ENCODE data around the gene GPER1.

GPER1 gene

DNA sequence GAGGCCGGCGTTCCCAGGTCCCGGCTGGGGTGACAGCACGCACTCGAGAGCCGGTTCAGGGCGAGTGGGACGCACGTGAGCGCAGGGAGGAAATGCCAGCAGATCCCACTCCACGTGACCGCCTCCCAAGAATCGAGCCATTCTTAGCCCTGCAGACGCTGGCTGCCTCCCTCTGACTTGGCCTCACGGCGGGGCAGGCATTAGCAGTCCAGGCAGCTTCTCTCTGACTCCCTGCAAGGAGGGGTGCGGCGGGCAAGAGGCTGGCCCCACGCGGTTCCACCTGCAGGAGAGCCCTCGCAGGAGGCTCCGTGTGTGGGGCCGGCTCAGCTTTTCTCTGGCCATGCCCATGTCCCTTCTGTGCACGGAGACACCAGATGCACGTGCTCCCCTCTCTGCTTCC, 33.5 kb upstream of the GPER1 start:
- peak; percentile 31 for DNase-seq

DNA sequence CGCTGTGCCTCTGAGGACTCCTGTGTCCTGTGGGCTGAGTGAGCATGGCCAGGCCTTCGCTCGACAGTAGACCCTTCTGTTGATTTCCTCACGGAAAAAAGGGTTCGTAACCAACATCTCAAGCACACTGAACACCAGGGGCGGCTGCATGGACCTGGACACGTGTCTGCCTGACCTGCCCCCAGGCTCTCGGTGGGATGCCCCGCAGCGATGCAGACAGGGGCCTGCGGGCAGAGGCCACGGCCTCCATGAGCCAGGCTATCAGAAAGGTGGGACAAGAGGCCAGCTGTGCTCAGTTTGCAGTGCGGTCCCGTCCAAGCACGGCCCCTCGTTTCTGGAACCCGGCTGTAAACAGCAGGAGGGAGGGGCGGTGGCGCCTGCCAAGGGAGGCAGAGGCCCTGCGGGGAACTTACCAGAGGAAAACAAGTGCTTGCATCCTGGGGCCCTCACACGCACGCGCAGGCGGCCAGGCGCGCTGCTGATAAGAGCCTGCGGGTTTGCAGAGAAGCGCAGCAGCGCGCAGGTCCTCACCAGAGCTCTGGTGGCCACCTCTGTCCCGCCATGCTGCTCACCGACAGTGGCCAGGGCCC, 33.0 kb upstream of the GPER1 start:
- DNase-seq: peak; percentile 96

DNA sequence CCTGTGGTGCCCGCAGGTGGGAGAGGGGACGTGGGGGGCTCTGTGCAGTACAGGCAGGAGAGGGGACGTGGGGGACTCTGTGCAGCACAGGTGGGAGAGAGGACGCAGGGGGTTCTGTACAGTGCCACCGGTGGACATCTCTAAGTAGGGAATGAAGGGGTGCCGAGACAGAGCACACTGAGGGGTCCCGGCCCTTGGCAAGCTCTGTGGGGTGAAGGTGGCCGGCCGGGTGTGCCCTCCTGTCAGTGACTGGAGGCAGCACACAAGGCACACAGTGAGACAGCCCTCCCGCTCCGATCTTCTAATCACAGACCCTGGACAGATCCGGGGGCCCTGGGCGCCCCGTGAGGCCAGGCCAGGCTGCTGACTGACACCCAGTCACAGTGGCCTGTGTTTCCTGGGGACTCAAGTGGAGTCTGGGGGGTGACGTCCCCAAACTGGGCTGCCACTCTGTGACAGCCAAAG, 32.4 kb upstream of the GPER1 start:
- DNase-seq: peak; percentile 56

DNA sequence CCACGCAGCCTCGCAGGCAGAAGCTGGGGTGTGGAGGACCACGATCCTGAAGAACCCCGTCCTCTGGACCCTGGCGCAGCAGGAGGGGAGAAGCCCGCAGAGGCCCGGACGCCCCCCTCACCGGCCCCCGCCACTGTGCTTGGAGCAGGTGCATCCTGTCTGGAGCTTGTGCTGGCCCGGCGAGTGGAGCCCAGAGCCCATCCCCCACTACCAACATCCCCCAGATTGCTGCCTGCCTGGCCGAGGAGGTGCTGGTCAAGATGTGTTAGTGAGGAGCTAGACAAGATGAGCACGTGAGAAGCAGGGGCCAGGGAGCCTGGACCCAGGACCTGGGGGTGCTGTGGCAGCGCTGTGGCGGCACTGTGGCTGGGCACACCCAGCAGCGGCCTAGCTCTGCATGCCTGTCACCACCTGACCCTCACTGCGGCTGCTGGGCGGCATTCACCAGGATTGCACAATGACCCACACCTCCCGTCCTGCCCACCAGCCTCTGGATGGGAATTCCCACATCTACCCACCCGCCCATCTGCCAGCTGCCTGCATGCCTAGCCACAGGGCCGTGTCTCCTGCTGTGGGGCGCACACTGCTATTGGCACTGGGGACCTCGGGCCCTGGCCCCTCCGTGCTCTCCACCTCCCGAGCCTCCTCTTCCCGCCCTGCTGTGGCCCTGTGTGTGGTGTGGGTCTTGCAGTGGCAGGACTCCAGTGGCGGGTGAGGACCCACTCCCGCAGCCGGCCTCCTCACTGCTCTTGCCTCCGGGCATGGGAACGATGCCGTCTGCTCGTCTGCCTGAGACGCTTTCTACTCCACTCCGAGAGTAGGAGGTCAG, 31.7 kb upstream of the GPER1 start:
- peak; percentile 65 for DNase-seq

DNA sequence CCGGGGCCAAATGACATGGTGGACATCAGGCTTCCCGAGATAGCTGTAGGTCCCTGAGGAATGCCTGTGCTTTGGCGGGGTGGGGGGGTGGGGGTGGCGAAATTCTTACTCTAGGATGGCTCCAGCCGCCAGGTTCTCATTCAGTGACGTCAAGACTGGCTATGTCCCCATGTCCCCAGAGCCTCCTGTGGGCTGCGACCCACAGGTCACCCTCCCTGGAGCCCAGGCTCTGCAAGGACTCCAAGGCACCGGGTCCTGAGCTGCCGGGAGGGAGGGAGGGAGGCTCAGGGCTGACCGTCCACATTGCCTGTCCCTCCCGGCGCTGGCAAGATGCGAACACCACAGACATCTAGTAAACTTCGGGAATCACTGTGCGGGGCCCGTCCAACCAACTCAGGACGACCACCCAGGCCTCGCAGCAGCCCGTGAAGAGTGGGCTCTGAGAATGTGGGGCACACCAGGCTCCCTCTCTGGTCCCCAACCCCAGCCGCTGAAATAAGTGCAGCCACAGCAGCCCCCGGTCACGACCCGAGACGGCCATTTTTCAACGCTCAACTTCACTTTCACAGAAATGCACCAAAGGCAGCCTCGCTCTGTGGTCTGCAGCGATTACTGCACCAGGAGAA, 31.0 kb upstream of the GPER1 start:
- no peak for DNase-seq

DNA sequence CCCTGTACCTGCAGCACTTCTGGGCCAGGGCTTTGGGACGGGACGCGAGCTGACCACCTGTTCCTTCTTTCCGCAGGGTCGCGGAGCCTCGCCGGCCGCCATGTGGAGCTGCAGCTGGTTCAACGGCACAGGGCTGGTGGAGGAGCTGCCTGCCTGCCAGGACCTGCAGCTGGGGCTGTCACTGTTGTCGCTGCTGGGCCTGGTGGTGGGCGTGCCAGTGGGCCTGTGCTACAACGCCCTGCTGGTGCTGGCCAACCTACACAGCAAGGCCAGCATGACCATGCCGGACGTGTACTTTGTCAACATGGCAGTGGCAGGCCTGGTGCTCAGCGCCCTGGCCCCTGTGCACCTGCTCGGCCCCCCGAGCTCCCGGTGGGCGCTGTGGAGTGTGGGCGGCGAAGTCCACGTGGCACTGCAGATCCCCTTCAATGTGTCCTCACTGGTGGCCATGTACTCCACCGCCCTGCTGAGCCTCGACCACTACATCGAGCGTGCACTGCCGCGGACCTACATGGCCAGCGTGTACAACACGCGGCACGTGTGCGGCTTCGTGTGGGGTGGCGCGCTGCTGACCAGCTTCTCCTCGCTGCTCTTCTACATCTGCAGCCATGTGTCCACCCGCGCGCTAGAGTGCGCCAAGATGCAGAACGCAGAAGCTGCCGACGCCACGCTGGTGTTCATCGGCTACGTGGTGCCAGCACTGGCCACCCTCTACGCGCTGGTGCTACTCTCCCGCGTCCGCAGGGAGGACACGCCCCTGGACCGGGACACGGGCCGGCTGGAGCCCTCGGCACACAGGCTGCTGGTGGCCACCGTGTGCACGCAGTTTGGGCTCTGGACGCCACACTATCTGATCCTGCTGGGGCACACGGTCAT, 30.3 kb upstream of the GPER1 start:
- no peak for DNase-seq

DNA sequence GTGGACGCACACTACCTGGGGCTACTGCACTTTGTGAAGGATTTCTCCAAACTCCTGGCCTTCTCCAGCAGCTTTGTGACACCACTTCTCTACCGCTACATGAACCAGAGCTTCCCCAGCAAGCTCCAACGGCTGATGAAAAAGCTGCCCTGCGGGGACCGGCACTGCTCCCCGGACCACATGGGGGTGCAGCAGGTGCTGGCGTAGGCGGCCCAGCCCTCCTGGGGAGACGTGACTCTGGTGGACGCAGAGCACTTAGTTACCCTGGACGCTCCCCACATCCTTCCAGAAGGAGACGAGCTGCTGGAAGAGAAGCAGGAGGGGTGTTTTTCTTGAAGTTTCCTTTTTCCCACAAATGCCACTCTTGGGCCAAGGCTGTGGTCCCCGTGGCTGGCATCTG, 29.6 kb upstream of the GPER1 start:
- DNase-seq: no peak

DNA sequence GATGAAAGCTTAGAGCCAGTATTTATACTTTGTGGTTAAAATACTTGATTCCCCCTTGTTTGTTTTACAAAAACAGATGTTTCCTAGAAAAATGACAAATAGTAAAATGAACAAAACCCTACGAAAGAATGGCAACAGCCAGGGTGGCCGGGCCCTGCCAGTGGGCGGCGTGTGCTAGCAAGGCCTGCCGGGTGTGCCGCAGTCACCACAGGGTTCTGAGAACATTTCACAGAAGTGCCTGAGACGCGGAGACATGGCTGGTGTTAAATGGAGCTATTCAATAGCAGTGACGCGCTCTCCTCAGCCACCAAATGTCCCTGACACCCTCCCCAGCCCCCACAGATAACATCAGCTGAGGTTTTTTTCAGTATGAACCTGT, 29.1 kb upstream of the GPER1 start:
- peak; percentile 68 for DNase-seq

DNA sequence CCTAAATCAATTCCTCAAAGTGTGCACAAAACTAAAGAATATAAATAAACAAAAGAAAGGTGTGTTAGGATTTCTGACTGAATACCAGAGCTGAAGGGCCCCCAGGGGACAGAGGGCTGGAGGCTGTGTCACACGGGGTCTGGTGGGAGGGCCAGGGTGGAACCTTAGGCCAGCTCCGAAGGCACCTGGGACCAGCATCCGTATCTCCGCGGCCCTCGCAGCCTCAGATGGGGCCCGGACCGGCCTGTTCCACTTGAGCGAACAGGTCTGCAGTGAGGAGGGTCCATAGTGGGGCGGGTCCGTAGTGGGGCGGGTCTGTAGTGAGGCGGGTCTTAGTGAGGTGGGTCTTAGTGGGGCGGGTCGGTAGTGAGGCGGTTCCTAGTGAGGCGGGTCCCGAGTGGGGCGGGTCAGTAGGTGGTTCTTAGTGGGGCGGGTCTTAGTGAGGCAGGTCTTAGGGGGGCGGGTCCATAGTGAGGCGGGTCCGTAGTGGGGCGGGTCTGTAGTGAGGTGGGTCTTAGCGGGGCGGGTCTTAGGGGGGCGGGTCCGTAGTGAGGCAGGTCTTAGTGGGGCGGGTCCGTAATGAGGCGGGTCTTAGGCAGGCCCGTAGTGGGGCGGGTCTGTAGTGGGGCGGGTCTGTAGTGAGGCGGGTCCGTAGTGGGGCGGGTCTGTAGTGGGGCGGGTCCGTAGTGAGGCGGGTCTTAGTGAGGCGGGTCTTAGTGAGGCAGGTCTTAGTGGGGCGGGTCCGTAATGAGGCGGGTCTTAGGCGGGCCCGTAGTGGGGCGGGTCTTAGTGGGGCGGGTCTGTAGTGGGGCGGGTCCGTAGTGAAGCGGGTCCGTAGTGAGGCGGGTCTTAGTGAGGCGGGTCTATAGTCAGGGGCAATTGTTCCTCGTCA, 28.5 kb upstream of the GPER1 start:
- DNase-seq: peak; percentile 87

DNA sequence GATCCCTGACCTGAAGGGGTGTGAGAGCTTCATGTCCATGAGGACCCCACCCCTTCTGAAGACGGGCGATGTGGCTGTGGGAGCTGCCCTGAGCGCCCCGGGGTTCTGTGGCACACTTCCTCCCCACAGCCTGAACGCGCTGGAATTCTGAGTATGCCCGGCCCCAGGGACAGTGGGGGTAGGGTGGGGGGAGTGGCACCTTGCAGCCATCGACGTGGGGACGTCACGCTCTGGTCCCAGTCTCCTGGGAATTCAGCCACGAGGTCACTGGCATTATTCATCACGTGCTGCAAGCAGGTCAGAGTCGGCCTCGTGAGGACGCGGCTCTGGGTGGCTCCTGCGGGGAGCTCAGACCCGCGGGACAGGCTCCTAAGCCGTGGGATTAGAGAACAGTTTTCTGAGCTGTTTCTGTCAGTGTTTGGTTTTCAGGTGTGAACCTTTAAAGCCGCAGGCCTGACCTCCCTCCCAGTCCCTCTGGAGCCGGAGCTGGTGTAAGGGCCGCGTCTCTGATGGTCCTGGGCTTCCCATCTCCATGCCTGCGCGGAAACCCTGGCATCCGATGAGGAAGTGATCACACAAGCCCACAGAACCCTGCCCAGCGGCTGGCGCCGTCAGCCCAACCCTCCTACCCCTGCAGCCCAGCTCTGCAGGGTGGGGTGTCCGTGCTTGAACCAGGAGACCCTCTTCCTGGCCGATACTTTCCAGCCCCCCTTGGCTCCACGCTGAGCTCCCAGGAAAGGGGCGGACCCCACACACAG, 27.4 kb upstream of the GPER1 start:
- DNase-seq: no peak

DNA sequence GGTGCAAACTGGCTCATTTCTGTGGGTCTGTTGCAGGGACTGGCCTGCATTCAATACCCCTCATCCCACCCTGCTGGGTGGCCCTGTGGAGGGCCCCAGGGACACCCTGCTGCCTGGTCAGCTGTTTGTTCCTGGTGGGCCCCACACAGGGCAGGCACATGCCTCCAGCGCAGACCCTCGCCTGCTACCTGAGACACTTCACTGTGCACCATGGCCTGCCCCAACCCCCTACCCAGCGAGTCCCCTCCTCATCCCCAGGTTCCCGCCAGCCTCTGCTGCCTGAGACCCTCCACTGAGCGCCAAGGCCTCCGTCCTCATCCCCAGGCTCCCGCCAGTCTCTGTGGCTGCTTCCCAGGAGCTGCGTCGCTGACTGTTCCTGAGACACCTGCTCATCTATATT, 26.7 kb upstream of the GPER1 start:
- DNase-seq: no peak

DNA sequence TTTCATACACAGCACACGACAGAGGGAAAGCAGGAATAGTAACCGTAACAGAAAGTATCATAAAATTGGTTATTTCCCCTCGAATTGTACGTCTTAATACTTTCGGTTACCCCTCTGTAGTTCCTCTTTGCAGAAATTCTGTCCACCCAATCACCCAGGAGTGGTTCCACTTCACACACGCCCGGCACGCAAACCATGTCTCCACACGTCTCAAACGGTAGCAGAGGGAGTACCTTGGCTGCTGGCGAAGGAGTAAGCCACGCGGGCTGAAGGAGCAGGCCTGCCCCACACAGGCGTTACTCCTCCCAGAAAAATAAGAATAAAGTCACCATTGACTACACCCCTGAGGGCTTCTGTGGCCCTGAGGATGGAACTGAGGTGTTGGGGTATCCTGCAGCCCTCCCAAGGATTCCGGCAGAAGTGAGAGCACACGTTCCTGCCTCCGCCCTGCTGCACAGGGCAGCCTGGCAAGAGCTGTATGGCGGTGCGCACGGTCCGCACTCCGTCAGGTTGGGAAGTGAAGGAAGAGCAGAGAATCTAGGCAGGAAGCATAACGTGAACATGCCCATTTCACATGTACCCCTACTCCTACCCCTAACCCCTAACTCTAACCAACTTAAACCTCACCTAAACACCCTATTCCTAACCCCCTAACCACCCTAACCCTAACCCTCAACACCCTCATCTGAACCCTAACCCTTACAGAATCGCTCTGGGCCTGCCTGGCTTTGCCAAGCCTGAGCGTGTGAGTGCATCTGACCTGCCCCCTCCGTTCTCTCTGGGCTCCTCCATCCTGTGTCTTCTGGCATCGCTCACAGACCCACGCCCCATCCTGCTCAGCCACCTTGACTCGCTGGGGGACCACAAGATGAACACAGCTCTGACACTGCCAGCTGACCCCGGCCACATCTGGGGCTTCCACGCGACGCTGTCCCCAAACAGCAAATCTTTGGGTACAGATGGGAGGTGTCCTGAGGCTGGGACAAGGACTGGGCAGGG, 25.3 kb upstream of the GPER1 start:
- no peak for DNase-seq

DNA sequence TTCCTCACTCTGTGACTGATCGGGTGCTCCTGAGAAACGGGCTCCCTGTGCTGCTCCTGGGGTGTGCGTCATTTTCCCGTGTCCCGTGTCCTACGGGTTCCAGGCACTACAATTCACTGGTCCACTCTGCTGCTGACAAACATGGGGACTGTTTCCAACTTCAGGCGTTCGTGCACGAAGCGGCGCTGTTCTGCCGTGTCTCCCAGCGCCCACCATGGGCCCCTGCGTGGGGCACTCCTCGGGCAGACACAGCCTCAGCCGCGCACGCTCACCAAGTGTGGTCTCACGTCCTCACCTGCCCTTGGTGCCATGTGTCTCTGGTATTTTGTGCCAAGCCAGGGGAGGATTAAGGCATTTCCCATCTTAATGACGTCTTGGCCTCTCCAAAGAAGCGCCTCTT, 24.6 kb upstream of the GPER1 start:
- DNase-seq: no peak

DNA sequence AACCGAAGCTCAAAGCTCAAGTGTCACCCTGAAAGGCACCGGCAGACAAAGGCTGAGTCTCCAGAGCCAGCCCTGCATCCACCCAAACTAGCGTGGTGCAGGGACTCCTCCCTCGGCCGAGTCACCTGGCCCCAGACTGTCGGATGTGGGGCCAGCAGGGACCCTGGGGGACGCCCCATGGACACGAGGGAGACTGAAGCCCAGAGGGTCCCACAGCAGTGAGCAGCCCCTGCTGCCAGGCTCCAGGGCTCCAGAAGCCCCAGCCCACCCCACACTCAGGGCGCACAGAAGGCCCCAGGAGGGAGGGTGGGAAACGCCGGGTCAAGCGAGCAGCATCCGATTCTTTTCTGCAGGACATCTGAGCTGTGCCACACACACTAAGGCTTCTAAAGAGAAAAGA, 23.3 kb upstream of the GPER1 start:
- DNase-seq: no peak

DNA sequence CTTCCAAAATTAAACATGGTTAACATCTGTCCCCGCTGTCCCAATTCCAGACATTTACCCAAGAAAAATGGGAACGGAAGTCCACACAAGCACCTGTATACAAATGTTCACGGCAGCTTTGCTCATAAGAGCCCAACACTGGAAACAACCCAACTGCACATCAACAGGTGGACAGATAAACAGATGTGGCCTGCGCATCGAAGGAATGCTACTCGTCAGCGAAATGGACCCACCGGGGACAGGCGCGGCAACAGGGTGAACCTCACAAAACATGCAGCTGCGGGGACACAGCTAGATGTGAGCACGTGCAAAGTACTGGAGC, 22.7 kb upstream of the GPER1 start:
- DNase-seq: no peak

DNA sequence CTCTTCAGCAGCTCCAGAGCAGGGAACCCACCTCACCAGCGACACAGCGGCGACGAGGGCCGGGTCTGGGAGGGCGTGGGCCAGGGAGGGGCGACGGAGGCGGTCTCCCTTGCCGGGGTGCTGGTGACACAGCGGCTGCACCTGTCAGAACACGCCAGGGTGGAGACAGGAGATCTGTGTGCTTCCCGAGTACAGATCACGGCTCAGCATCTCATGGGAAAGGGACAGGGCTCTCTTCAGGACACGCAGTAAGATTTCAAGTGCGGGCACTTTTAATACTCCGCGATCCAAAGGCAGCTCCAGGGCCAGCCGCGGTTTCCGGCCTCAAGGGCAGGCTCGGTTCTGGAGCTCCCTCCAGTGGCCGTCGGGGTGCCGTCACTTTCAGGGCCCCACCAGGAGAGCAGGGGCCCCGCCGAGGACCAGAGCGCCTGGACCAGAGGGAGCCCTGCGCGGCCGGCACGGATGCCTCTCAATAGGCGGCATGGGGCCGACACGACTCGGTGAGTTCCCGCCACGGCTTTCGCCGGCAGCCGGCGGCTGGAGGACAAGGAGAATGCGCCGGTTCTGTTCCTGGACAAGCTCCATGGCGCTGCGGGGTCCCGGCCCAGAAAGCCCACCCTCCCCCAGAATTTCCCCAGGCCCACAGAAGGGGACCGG, 22.2 kb upstream of the GPER1 start:
- DNase-seq: peak; percentile 91

DNA sequence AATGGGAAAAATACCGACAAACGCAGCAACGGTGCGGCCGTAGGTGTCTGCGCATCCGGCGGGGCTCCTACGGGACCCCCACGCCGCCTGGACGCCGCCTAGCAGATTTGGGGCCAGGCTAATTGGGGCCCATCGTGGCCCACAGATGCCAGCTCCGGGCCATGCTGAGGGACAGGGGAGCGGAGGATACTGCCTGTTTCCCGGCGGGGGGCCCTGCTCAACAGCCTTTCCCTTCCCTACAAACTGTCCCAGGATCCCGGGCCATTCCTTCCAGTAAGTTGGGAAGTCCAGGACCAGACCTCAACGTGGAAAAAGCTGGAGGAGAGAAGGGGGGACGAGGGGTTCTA, 21.7 kb upstream of the GPER1 start:
- no peak for DNase-seq

DNA sequence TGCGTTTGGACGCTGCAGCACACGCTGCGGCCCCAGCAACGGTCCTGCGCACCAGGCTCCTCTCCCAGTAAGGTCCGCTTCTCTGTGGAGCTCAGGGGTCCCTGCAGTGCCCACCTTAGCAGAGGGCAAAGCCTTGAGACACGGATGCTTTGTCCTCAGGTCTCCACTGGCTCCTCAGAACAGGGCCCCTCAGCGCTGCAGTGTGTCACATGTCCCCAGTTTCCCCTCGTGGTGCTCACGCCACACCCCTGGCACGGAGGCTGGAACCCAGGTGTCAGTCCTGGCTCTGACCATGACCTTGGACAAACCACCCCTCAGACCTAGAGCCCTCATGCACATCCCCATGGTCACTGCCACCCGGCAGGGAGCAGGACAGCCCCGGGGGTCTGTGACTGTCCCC, 19.9 kb upstream of the GPER1 start:
- DNase-seq: no peak

DNA sequence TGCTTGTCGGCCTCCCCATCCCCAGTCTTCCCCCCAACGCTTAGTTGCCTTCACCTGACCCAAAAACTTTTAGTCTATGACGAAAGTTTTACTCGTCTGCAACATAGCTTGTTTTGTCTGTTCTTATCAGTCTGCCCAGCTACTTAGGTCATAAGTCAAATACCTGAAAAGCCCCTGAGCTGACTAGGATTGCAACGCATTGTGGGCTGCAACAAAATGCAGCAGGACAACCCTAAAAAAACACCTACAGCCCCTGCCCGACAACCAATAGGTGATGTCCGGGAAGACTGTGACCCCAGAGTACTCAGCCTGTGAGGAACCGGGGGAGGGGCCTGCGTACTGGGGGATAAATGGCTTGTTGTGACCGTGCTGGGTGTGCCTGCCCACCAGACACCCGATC, 19.3 kb upstream of the GPER1 start:
- no peak for DNase-seq

DNA sequence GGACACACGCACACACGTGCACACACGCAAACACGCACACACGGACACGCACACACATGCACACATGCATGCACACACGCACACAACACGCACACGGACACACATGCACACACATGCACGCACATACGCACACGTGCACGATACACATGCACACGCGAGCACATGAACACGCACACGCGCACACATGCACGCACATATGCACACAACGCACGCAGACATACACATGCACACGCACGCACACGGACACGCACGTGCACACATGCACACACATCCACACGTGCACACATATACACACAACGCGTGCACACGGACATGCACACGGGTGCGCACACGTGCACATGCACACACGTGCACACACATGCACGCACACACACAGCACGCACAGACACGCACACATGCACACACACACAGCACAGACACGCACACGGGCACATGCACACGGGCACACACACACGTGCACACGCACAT, 17.3 kb upstream of the GPER1 start:
- DNase-seq: no peak
